Right ventricle myocardium superior (tissue), 1 donor: ENCODE results near the gene TSPAN16. TPM values are rescaled to one million over a fixed set of nuclear protein-coding genes. Genes with fewer than 3 reads are reported as not detected.

Experiments used
- ATAC-seq: fragments of 200-7000 bp; cut with Tn5 transposase; one replicate; pipeline ENCODE4 v1.9.1; 2020; ENCODE audit warnings: mild to moderate bottlenecking; ENCODE audit not compliant: poor library complexity
- DNase-seq: peaks from one replicate; pipeline ENCODE4 v3.0.0-alpha.2; 2020
- intact Hi-C: fragments of 100-400 bp; cut with DNase I; formaldehyde crosslinking; loops from one replicate; pipeline ENCODE4 v1.11.2; 2022
- total RNA-seq: library from RNA; stranded (reverse); fragmentation: NEBNext Ultra II Directional; extraction: Animal tissue kit (Norgen Biotek cat#: 25700); gene quantifications from one replicate; pipeline ENCODE4 v1.2.1, GENCODE V29; 2021
- donor health status: DM: no; HTN: yes; CAD: no; lungs with severe emphysema.

Gene TSPAN16
- total RNA-seq, 1 donor from 2014 or later, result not detected

DNA sequence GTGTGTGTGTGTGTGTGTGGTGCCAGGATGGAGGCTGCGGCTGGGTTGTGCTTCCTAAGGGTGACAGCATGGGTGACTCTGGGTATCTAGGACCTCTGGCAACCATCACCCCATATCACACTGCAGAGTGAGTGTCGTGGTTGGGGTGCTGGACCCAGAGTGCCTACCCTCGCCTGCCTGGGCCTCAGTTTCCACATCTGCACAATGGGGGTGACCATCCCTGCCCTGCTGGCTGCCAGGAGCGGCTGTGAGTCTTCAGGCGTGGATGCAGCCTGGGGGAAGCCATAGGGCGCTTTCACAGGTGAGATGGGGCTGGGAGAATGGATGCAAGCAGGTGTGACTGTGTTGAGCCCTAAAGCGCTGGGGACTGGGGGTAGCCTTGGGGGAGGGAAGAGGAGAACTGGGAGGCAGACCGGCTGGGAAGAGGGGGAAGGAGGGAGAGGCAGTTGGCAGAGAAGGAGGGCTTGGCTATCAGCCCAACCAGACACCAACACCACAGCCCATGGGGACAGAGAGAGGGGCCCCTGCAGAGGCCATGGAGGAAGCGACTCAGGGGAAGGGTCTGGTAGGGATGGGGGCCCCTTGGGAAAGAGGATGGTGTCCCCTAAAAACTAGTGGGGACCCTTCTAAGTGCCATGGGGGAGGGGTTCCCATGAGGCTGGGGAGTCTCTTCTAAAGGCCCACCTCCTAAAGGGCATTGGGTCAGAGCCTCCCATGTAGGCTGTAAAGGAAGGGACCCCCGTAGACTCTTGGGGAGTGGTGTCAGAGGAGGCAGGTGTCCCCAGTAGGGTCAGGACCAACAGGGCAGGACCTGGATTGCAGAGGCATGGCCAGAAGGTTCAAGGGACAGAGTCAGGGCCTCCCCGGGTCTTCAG is 61.0 kb downstream of the TSPAN16 start:
- intact Hi-C loops, result no loop called here
- ATAC-seq (no peak), DNase-seq (no peak)

DNA sequence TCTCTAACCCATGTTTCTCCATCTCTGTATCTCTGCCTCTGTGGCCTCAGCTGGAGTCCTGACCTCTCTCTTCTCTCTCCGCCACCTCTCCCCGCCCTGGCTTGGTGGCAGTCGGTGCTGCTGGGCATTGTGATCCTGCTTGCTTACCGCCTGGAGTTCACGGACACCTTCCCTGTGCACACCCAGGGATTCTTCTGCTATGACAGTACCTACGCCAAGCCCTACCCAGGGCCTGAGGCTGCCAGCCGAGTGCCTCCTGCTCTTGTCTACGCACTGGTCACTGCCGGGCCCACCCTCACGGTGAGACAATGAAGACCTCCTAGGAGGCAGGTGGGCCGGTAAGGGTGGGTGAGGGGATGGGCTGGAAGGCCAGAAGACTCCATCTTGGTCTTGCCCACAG is 63.5 kb downstream of the TSPAN16 start:
- intact Hi-C loops, result no loop called here
- DNase-seq (no peak), ATAC-seq (no peak)

GRCh38 chr19:11361037-11361770 is 65.2 kb downstream of the TSPAN16 start:
- DNase-seq (peak; percentile 63), ATAC-seq (peak; percentile 49)
- intact Hi-C loops, result no loop called here

DNA sequence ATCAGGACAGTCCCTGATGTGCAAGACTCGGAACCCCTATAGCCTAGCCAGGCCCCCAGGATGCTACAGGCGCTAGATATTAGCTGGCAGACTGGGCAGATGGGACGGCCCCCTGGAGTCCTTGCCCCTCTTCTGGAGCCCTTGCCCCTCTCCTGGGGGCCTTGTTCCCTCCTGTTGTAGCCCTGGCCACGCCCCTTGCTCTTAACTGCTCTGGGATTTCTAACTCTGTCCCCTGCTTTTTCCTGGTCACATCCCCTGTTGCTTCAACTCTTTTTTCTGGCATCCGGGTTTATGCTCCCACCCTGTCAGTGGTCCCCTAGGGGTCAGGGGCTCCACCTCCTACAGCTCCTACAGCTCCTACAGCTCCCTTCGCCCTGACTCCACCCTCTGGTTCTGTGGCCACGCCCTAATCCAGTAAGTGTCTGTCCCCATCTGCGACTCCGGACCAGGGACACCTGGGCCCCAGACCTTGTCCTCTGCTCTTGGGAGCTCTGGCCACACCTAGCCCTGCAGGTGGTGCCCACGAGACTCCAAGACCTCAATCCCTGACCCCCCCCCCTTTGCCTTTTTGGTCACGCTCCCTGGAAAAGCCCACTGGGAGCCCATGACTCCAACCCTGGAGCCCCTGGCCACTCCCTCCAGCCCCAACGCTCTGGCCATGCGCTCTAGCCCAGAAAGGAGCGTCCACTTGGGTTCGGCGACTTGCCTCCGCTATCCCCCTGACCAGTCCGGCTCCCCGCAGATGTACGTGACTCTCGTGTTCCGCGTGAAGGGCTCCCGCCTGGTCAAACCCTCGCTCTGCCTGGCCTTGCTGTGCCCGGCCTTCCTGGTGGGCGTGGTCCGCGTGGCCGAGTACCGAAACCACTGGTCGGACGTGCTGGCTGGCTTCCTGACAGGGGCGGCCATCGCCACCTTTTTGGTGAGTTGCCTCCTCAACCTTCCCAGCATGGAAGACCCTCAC is 66.1 kb downstream of the TSPAN16 start:
- intact Hi-C loops, result no loop called here
- ATAC-seq, result no peak
- DNase-seq, result no peak

GRCh38 chr19:11363881-11364280 is 67.9 kb downstream of the TSPAN16 start:
- no peak for ATAC-seq
- intact Hi-C loops, result no loop called here

GRCh38 chr19:11364296-11364904 is 68.4 kb downstream of the TSPAN16 start:
- intact Hi-C loops, result no loop called here
- no peak for ATAC-seq
- DNase-seq, result no peak

More at GRCh38 chr19:11363881-11364280, 67.9 kb downstream of the TSPAN16 start:
- DNase-seq, result no peak

DNA sequence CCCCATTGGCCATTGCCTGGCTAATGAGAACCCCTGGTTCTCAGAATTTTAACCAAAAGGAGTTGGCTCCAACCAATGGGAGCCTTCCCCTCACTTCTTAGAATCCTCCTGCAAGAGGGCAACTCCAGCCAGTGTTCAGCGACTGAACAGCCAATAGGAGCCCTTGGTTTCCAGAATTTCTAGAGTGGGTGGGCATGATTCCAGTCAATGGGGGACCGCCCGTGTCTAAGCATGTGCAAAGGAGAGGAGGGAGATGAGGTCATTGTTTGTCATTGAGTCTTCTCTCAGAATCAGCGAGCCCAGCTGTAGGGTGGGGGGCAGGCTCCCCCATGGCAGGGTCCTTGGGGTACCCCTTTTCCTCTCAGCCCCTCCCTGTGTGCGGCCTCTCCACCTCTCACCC is 69.0 kb downstream of the TSPAN16 start:
- DNase-seq (no peak), ATAC-seq (no peak)
- intact Hi-C loops, result no loop called here

Other genes starting within 250 kb of the TSPAN16 start
- gene LDLR, start 206.7 kb upstream of the TSPAN16 start, total RNA-seq, result 9.8 TPM
- gene SPC24, start 140.4 kb upstream of the TSPAN16 start, total RNA-seq, result 6.7 TPM
- 383 TPM for gene KANK2, start 98.6 kb upstream of the TSPAN16 start, total RNA-seq
- gene ANGPTL8, start 56.5 kb upstream of the TSPAN16 start, total RNA-seq, result 0.40 TPM
- 32.0 TPM for gene DOCK6, start 33.6 kb upstream of the TSPAN16 start, total RNA-seq
- gene RAB3D, start 43.5 kb downstream of the TSPAN16 start, total RNA-seq, result 7.9 TPM
- gene TMEM205, start 50.1 kb downstream of the TSPAN16 start, total RNA-seq, result 105 TPM
- gene CCDC159, start 50.4 kb downstream of the TSPAN16 start, total RNA-seq, result 18.8 TPM
- gene PLPPR2, start 59.3 kb downstream of the TSPAN16 start, total RNA-seq, result 13.7 TPM
- gene SWSAP1, start 78.5 kb downstream of the TSPAN16 start, total RNA-seq, result 1.2 TPM
- 9.2 TPM for gene EPOR, start 88.2 kb downstream of the TSPAN16 start, total RNA-seq
- gene RGL3, start 123.2 kb downstream of the TSPAN16 start, total RNA-seq, result 8.6 TPM
- 0.65 TPM for gene ODAD3, start 139.0 kb downstream of the TSPAN16 start, total RNA-seq
- 105 TPM for gene PRKCSH, start 139.5 kb downstream of the TSPAN16 start, total RNA-seq
- 0.62 TPM for gene ELAVL3, start 184.9 kb downstream of the TSPAN16 start, total RNA-seq
- gene ZNF653, start 209.7 kb downstream of the TSPAN16 start, total RNA-seq, result 2.9 TPM
- 178 TPM for gene ECSIT, start 233.0 kb downstream of the TSPAN16 start, total RNA-seq
- gene CNN1, start 242.7 kb downstream of the TSPAN16 start, total RNA-seq, result 59.5 TPM